Activated CD4-positive, CD25-positive, alpha-beta regulatory T cell (primary cell): ENCODE data around the gene DGKQ.

ENCODE experiments used
- DNase-seq, 4 experiments: peaks; one replicate each; lab custom pipeline; 2025; lab: John Stamatoyannopoulos, UW

Gene DGKQ

DNA sequence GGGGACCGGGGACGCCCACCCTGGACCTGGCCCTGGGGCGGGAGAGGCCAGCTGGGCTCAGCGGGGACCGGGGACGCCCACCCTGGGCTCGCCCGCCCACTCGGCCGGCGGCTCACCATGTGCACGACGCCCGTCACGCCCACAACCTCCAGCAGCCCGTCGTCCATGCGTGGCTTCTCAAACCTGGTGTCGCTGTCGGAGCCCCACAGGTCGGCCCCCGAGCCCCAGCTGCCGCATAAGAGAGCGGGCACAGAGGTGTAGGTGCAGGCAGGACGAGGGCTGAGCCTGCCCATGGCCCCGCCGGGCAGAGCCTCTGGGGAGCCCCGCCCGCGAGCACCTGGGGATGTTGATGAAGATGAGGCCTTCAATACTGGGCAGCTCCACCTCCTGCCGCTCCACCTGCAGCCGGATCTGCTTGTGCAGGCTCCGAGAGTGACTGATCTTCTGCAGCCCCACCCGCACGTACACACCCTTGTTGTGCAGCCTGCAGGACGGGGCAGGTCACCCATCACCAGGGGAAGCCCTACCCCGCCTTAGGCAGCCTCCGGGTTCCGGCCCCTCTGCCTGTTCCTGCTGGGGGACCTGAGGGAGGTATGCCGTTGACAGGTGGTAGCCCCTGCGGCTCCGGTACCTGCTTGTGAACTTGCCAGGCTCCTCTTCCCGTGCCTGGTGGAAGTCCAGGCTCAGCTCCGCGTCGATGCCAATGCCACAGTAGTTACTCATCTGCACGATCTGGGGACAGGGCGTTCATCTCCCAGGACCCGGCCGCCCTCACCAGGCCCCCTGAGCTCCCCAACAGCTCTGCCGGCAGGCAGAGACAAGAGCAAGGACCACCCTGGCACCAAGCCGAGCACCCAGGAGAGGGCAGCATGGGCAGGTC, 11.8 kb downstream of the DGKQ start:
- no peak for DNase-seq

- DNase-seq, result no peak
Observed at GRCh38 chr4:960636-961350, 12.6 kb downstream of the DGKQ start.

GRCh38 chr4:960140-960635, 13.2 kb downstream of the DGKQ start:
- DNase-seq, result no peak

DNA sequence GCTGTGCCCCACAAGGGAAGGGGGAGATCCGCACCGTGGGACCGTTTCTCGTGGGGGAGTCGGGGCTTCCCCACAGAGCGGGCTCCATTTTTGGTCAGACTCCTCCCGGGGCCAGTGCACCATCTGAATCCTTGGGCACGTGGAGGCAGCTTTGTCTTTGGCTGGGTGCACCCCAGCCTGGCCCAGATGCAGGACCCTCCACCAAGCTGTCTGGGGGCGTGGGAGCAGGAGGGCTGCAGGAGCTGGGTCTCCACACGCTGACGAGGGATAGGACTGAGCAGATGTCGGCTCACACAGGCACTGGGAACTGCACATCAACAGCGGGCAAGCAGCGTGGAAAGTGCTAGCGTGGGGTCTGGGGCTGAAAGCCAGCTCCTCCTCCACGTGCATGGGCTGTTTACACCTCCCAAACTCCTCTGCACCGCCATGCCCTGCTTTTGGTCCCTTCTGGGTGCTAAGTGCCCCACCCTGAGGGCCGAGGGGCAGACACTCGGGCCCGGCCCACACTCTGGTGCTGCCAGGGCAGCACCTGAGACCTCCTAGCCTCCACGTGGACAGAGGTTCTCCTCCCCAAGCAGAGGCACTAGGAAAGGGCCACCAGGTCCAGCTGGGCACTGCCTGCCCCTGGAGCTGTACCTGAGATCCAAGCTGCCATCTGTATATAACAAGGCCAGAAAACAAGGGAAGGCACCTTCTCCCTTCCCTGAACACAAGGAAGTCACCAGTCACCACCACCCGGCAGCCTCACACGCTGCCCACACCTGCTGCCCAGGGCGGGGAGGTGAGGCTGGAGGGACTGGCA, 13.8 kb downstream of the DGKQ start:
- DNase-seq, result no peak

- DNase-seq, result no peak
Observed at GRCh38 chr4:958696-959337, 14.6 kb downstream of the DGKQ start.

- DNase-seq, result no peak
Observed at GRCh38 chr4:958314-958665, 15.1 kb downstream of the DGKQ start.

DNA sequence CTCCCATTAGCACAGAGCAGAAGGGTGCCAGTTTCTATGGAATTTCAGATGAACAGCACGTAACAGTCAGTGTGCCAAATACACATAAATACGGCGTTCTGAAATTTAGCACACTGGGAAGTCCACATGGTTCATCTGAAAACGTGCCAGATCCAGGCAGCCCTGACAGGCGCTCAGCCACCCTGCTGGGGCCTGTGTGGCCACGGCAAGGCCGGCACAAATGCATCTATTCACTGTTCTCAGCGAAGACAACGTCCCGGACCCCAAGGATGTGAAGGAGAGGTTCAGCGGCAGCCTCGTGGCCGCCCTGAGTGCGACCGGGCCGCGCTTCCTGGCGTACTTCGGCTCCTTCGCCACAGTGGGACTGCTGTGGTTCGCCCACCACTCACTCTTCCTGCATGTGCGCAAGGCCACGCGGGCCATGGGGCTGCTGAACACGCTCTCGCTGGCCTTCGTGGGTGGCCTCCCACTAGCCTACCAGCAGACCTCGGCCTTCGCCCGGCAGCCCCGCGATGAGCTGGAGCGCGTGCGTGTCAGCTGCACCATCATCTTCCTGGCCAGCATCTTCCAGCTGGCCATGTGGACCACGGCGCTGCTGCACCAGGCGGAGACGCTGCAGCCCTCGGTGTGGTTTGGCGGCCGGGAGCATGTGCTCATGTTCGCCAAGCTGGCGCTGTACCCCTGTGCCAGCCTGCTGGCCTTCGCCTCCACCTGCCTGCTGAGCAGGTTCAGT, 15.6 kb downstream of the DGKQ start:
- no peak for DNase-seq

DNA sequence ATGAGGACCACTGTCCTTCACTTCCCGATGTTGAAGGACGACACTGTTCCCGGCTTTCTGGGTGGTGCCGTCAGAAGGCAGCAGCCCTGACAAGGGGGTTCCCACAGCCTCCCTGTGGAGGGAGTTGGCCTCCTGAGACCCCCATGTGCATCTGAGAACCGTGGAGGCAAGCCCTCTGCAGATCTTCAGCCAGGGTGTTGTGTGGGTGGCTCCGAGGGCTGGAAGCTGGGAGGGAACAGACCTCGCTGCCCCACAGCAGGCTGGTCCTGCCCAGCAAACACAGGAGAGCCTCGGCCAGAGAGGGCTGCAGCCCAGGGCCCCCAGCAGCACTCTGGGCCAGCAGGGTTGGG, 16.2 kb downstream of the DGKQ start:
- no peak for DNase-seq

DNA sequence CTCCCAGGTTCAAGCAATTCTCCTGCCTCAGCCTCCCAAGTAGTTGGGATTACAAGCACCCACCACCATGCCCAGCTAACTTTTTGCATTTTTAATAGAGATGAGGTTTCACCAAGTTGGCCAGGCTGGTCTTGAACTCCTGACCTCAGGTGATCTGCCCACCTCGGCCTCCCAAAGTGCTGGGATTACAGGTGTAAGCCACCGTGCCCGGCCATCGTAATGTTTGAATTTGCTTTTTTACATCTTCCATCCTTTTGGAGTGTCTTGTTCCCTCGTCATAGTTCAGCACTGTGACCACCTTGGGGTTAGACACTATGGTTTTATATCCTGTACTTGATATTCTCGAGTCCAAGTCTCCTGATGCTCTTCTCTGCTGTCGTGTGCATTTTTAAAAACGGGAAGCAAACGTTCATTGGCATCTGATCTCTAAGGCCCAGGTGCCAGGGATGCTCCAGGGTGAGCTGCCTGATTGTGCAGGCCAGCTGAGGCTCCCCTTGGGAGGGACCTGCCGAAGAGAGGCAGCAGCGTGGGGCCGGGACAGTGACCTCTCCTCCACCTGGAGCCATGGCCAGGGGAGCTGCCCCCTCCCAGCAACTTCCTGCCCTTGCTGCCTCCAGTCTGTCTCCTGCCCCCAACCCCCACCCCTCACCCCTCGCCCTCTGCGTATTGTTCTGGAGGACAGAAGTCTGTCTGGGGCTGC, 16.7 kb downstream of the DGKQ start:
- no peak for DNase-seq

DNA sequence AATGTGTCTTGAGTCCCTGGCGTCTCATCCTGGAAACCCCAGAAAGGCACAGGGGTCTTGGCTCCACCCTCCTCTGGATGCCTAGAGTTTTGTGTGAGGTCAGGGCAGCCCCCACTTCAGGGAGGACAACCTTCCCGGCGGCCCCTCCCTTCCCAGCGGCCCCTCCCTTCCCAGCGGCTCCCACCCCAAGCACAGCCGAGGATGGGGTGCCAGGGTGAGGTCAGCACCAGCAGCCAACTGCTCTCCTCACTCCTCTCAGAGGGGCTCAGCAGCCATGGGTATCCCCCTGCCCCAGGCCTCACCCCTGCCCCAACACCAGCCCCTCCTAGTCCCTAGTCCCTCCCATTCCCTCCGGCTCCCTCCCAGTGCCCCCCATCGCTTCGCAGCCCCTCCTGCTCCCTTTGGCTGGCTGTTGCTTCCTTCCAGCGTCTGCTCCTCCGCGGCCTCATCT, 17.4 kb downstream of the DGKQ start:
- no peak for DNase-seq

DNA sequence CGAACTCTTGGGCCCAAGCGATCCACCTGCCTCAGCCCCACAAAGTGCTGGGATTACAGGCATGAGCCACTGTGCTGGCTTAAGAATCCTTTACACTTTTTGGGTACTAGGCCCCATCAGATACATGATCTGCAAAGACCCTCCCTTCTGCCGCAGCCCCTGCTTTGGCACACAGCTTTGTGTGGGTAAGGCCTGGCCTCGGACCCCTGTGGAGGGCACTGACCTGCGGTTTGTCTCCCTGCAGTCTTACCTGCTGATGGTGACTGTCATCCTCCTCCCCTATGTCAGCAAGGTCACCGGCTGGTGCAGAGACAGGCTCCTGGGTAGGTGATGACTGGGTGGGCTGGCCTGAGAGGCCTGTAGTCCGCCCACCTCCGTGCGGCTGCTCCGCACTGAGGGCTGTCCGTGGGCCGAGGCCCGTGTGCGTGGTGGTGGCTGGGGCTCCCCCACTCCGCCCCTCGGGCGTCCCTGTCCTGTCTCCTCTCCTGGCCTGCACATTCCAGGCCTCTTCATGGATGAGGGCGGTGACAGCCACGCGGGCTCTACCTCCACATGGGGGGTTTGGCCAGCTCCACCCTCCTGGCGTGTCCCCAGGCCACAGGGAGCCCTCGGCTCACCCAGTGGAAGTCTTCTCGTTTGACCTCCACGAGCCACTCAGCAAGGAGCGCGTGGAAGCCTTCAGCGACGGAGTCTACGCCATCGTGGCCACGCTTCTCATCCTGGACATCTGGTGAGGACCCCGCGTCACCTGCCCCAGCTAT, 18.0 kb downstream of the DGKQ start:
- no peak for DNase-seq

- DNase-seq, result no peak
Observed at GRCh38 chr4:954211-955020, 19.0 kb downstream of the DGKQ start.

DNA sequence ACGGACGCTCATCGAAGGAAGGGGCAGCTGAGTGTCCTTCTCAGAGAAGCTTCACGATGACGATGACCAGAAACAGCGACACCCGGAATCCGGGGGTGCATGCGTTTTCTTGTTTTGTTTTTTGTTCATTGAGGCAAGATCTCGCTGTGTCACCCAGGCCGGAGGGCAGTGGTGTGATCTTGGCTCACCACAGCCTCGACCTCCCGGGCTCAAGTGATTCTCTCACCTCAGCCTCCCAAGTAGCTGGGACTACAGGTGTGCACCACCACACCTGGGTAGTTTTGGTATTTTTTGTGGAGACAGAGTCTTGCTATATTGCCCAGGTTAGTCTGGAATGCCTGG, 19.8 kb downstream of the DGKQ start:
- no peak for DNase-seq

GRCh38 chr4:952881-953573, 20.3 kb downstream of the DGKQ start:
- DNase-seq, result no peak

GRCh38 chr4:951594-952468, 21.5 kb downstream of the DGKQ start:
- DNase-seq, result no peak

DNA sequence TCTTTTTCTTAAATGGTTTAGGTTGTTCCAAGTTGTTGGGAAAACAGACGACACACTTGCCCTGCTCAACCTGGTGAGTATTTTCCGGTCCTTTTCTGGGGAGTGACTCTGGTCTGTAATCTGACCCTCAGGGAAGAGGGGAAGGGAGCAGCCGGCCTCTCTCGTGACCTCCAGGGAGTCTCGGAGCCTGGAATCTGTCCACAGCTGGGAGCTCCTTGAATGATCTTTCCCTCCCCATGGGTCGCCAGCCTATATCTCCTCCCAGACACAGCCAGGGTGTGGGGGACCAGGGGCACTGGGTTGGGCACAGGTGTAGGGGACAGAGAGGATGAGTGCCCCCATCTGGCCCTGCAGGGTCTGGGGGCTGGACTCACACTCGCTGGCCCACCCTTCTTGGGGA, 22.2 kb downstream of the DGKQ start:
- no peak for DNase-seq
